Measurements from ENCODE around the gene AFF3.
"Not testable (repeated sequence)": the region's sequence is repeated elsewhere in the genome, so short reads cannot be mapped to it uniquely, and the experiment has no call there.

Gene AFF3, protein sequence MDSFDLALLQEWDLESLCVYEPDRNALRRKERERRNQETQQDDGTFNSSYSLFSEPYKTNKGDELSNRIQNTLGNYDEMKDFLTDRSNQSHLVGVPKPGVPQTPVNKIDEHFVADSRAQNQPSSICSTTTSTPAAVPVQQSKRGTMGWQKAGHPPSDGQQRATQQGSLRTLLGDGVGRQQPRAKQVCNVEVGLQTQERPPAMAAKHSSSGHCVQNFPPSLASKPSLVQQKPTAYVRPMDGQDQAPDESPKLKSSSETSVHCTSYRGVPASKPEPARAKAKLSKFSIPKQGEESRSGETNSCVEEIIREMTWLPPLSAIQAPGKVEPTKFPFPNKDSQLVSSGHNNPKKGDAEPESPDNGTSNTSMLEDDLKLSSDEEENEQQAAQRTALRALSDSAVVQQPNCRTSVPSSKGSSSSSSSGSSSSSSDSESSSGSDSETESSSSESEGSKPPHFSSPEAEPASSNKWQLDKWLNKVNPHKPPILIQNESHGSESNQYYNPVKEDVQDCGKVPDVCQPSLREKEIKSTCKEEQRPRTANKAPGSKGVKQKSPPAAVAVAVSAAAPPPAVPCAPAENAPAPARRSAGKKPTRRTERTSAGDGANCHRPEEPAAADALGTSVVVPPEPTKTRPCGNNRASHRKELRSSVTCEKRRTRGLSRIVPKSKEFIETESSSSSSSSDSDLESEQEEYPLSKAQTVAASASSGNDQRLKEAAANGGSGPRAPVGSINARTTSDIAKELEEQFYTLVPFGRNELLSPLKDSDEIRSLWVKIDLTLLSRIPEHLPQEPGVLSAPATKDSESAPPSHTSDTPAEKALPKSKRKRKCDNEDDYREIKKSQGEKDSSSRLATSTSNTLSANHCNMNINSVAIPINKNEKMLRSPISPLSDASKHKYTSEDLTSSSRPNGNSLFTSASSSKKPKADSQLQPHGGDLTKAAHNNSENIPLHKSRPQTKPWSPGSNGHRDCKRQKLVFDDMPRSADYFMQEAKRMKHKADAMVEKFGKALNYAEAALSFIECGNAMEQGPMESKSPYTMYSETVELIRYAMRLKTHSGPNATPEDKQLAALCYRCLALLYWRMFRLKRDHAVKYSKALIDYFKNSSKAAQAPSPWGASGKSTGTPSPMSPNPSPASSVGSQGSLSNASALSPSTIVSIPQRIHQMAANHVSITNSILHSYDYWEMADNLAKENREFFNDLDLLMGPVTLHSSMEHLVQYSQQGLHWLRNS (N-terminal part only)

DNA sequence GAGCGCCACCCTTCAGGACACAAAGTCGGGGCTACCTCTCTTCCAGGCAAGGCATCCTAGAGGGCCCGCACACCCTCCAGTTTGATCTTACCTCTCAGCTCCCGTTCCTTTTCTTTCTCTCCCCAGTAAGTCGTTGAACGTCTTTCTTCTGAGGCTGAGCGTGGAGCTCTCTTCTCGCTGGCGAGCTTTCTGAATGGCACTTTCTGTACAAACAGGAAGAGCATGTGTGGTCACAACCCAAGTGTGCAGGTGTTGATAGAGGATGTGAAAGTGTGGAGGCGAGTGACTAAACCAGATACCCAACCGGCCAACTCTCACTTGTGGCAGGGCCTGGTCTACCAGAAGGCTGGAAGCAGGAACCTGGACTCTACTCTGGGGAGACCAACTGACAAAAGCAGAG is at the start of gene AFF3:
Gene AFF3, minus strand, starts transcription at position 198 of the 400 bp plus-strand sequence. CDS start 38,136 bp downstream, outside the sequence.
- no peak for DNase-seq

DNA sequence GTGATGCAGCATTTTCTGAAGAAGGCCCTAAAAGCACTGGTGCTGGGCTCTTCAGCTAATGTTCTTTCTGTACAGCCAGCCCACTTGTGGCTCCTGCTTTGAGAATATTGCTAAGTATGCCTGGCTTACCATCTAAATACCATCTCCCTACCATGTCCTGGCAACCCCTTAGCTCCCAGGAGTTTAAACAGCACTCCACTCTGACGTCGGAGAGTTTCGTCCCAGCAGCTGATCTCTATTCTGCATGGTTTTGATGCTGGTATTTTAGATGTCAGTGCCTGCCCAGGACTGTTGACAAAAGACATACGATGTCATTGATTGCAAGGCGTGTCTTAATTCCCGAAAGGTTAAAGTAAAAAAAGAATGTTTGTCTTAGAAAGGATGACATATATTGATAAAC is 47.0 kb upstream of the AFF3 start:
- no peak for DNase-seq

DNA sequence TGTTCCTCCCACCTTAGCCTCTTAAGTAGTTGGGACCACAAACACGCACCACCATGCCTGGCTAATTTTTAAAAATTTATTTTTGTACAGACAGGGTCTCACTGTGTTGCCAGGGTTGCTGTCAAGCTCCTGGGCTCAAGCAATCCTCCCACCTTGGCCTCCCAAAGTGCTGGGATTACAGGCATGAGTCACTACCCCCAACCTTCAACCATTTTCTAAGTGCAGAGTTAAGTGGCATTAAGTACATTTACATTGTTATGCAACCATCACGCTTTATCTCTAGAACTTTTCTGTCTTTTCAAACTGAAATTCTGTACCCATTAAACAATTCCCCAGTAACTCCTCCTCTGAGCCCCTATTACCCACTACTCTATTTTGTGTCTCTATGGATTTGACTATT is 45.9 kb upstream of the AFF3 start:
- DNase-seq = no peak

DNA sequence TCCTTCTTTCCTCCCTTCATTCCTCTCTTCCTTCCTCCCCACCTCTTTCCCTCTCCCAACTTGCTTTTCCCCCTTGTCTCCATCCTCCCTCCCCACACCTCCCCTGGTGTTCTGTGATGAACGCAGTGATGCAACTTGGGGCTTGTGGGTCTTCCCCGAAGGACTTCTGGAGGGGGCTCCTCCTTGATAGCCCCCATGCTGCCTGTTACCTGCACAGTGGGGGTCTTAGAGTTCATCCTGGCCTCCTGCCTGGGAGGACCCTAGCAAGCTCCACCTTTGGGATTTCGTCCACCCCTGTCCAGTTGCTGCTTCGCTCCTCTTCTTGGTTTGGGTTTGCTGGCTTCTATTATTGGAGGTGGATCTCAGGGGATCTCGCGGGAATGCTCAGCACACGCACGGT is 43.7 kb upstream of the AFF3 start:
- DNase-seq = no peak

DNA sequence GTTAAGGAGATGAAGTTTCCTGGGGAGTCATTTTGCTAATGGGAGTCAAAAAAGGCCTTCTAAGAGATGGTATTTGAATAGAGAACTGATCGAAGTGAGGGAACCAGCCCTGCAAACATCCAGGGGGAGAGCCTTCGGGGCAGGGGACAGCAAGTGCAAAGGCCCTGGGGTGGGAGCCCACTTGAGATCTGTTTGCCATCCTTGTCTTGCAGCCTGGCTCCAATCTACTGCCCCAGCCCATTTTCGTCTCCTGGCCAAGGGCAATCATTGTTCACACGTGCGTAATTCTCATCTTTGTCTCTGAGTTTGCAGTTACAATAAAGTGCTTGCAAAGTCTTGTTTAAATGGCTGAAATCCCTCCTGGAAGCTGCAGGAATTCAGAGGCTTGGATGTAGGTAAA is 43.1 kb upstream of the AFF3 start:
- no peak for DNase-seq

DNA sequence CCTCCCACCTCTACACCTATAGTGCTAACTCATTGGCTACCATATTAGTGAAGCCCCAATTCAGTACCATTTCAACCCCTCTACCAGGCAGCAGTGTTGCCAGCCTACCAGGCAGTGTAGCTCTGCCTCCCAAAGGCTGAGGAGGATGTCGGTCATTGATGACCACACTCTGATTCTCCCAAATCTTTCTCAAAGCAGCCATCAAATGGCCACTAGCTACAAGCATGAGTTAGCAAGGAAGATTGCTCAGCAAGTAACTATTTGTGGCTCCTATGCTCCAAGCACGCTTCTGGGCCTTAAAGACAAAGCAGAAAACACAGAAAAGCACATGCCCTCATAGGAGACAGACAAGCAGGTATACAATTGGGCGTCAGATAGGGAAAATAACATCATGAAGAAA is 42.7 kb upstream of the AFF3 start:
- no peak for DNase-seq

DNA sequence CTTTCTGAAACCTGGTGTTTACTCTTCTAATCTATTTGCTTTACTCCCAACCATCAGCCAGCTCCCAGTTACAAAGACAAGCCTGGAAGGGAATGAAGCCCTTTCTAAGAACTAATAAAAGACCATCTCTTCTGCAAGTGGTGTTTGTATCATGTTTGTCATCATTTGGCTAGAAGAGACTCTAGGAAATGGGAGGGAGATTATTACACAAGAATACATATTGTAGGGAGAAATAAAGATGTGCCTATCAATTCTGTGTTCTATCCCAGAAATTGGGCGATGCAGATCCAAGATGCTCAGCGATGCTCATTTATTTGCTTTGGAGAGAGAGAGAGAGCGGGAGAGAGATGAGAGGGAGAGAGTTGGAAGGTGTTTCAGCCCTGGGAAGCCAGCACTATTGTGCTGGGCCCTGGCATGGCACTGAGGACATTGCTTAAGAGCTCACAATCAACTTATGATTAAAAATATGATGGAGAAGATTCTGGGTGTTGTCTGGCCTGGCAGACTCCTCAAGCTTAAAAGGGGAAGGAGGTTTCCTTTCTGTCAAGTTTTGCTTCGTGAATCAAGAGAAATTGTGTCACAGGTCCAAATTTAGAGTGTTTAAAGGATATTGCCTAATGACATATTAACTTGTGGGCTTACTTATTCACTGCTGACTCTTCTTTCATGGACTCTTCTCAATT is 41.8 kb upstream of the AFF3 start:
- DNase-seq = no peak

DNA sequence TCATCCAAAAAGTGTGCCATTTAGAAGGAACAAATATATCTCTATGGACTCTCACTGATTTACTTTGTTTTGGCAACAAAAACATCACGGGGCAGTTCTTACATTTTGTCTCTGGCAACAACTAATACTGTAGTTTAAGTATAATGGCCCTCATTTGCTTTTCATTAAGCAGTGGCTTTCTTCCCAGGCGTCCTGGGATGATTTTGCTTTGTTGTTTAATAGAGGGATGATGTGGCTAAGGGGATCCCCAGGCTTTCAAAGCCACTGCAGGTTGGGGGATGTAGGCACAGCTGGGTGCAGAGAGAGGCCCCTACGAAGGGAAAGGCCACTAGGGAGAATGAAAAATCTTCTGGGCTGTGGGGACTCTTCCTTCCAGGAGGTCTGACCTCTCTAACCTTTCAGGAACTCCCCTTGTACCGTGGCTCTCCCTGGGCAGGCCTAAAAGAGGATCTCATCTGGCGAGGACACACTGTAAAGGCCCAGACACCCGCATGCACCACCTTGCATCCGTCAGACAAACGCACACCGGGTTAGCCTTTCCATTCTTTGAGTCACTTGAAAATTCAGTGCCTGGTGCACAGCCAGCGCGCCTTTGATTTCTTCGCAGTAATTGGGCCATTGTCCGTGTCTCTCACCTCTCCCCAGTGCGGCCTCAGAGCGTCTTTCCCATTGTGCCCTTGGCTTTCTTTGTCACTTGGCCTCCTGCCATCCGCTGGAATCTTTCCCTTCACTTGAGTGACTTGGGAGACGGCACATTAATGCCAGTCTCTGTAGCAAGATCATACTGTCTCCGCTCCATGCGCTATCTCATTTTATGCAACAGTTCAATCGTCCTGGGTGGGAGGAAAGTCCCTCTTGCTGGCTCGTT is 40.3 kb upstream of the AFF3 start:
- peak in 2 of 58 donors; percentile 2 to 34 for DNase-seq

DNA sequence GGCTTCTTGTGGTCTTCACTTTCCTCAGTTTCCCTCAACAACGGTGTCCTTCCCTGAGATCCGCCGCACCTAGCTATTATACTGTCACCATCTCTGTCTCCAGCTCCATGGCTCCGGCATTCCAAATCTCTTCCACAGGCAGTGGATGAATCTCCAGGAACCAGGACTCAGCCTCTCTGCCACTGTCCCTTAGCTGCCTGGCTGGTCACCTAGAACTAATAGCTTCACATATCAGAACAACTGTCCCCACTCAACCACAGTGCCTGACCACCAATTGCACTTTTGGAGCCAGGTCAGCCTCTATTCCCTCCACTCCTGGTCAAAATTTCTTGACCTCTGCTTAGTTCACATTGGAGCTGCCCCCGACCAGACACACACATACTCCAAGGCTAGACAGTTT is 38.1 kb upstream of the AFF3 start:
- DNase-seq = no peak

DNA sequence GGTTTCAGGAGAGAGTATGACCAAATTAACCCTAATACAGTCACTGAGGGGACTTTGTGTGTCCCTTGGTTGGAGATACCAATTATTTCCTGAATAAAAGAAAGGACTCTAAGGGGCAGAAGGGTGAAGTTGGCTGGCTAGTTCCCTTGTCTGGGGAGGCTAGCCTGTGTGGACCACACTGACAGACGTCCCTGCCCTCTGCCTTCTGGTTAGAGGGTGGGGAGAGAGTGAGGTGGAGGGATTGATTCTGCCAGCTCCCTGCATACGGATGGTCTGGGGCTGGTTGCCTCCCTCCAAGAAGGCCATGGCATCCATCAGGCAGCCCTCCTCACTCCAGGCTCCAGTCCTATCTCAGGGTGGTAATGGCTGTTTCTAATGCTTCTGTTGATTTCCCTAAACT is 37.4 kb upstream of the AFF3 start:
- no peak for DNase-seq

DNA sequence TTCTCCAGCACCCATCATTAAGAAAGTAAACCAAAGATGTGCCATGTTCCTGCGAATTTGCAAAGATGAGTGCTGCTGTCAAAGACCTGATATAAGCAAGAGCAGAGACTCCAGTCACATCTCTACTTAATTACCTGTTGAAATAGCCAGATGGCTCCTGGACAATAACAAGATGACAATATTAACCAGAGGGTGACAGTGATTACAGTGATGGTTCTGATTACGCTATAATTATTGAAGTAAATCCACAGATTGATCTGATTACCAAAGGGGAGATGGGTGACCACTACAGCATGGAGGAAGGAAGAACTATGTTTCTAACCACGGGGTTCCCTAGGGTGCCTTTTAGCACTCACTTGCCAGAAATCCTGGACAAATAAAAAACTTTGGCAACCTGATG is 36.5 kb upstream of the AFF3 start:
- DNase-seq = no peak

DNA sequence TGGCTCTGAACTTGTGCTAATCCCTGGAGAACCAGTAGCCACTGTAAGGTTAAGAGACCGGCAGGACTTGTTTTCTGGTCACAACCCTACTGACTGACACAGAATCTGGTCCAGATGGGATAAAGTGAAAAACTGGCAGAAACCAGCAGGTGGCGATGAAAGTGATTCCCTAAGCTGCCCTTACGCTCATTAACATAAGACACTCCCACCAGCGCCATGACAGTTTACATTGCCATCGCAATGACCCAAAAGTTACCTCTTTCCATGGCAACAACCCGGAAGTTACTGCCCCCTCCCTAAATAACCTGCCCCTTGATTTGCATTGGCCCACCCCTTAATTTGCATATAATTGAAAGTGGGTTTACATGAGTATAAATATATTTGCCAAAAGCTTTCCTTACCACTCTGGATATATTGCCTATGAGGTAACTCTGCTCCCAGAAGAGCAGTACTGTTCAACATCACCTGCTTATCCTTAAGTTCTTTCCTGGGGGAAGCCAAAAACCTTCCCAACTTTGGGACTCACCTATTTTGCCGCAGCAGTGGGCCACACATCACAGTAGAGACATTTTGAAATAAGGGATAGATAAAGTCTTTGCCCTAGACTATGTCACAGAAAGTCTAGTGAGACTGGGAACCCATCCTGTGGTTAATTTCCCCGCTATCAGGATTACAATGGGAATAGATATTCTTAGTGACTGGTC is 35.8 kb upstream of the AFF3 start:
- no peak for DNase-seq

DNA sequence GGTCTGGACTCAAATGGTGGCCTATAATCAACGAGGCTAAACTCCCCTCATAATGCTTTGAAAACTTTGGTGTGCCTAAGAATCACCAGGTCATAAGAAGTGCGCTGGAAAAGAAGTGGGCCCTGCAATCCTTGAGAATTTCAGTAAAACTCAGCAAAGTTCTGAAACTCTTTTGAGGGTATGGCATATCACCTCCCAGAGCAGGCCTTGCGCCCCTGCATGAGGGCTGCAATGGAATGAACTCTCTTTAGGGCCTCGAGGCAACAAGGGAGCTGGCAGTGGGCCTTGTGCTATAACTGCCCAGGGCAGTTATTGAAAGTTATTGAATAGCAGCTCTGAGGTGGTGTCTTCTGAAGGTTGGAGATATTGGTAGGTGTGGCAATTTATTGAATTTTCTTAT is 34.5 kb upstream of the AFF3 start:
- DNase-seq = no peak

DNA sequence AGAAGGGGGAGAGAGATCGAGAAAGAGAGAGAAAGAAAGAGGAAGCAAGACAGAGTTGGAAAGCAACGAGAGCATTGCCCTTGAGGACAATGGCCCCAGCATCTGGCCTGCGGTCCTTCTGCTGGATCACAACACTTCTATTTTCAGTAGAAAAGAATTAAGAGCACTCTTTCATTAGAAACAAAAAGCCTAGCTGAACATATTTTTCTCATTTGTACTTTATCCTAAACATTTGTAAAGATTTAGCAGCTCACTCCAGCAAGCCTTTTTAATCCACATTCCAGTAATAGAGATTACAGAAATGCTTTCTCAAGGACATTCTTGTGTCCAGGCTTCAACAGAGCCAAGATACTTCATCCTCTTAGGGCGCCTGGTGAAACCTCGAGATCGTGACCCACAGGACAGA is 31.6 kb upstream of the AFF3 start:
- no peak for DNase-seq

DNA sequence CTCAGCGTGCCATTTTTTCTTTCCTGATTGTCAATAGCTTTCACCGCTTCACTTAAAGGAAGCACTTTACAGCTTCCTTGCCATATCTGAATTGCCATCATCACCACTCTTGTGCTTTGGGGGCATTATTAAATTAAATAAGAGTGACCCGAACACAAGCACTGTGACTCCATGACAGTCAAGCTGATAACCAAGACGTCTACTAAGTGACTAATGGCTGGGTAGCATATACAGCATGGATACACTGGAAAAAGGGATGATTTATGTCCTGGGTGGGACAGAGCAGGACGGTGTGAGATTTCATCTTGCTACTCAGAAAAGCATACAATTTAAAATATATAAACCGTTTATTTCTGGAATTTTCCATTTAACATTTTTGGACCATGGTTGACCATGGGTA is 24.3 kb upstream of the AFF3 start:
- no peak for DNase-seq

DNA sequence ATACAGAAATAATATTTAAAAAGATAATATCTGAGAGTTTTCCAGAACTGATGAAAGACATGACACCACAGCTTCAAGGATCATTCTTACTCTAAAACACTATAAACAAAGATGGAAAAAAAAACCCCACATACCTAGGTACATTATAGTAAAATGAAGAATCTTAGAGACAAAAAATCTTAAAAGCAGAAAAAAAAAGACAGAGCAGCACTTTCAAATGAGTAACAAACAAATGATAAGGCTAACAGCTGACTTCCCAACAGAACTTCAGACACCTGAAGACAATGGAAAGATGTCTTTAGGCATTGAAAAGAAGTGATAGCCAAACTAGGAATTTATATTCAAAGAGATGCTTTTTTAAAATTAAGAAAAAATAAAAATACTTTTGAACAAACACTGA is 21.2 kb upstream of the AFF3 start:
- no peak for DNase-seq

DNA sequence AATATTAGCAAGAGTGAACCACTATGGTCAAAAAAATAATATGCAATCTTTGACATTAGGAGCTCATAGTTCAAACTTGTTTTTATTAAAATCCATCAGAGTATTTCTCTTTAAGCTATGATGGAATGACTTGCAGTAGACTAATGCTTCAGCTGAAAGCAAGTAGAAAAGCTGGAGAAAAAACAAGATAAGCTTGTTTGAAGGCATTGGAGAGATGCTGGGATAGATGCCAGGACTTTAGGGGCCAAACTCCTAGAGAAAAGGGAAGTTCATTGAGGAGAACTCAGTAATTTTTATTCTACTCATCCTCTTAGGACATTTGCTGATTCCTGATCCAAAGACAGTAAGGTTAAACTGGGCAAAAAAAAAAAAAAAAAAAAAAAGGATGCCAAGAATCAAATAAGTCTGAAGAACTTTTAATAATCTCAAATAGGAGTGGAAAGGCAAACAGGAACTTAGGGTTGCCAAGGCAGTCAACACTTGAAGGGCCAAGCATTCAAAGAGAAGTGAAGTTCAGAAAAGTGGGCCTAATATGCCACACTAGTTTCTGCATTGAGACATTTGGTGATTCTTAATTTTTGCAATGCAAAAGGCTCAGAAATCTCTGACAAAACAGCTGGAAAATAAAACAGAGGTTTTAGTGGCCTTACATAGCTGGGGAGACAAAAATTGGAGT is 19.7 kb upstream of the AFF3 start:
- DNase-seq = peak in 2 of 58 donors; percentile 1 to 37

DNA sequence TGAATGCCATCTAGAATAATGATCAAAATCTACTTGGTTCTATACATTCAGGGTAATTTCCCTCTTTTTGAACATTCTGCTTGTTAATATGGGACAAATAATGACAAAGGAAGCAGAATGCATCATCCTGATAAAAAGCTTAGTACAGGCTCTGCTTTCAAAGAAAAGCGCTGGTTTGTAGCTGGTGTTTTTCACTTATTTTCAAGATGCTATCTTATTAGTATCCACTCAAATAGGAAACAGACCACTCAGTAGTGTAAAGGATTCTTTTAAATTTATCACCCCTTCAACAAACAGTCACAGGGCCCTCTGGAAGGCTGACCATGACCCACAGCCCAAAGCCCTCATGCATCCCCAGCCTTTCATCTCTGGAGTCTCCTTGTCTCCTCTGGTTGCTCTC is 18.0 kb upstream of the AFF3 start:
- no peak for DNase-seq

DNA sequence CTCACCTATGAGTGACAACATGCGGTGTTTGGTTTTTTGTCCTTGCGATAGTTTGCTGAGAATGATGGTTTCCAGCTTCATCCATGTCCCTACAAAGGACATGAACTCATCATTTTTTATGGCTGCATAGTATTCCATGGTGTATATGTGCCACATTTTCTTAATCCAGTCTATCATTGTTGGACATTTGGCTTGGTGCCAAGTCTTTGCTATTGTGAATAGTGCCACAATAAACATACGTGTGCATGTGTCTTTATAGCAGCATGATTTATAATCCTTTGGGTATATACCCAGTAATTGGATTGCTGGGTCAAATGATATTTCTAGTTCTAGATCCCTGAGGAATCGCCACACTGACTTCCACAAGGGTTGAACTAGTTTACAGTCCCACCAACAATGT is 9.4 kb upstream of the AFF3 start:
- DNase-seq = not testable (repeated sequence)

Measured in anterior cingulate cortex (tissue), 58 donors.